ENCODE results near the gene CYSLTR2. TPM values are rescaled to one million over a fixed set of nuclear protein-coding genes. Genes with fewer than 3 reads are reported as not detected.
A peak's percentile ranks its signal among the peaks of the same experiment; 100 is the strongest.

Gene CYSLTR2
- under 1 TPM; 0.31 to 0.65 (median 0.61) TPM for polyA plus RNA-seq (ENCODE audit: insufficient read length in 4 of 4)

- DNase-seq (ENCODE audit: low read depth in 4 of 4, low spot score in 2 of 4) = peak in 1 of 4 donors; percentile 21
Observed at GRCh38 chr13:48653472-48653939, at the start of gene CYSLTR2. CYSLTR2 (plus strand) TSS chr13:48653929; CDS start chr13:48706818, 52,889 bp downstream.

- no peak for DNase-seq (ENCODE audit: low read depth in 4 of 4, low spot score in 2 of 4)
Observed at GRCh38 chr13:48615049-48615448, 38.7 kb upstream of the CYSLTR2 start.

GRCh38 chr13:48618937-48619336 lies 34.8 kb upstream of the CYSLTR2 start:
- DNase-seq (ENCODE audit: low read depth in 4 of 4, low spot score in 2 of 4) = no peak

GRCh38 chr13:48621056-48621455 lies 32.7 kb upstream of the CYSLTR2 start:
- no peak for DNase-seq (ENCODE audit: low read depth in 4 of 4, low spot score in 2 of 4)

GRCh38 chr13:48624016-48624415 lies 29.7 kb upstream of the CYSLTR2 start:
- no peak for DNase-seq (ENCODE audit: low read depth in 4 of 4, low spot score in 2 of 4)

- no peak for DNase-seq (ENCODE audit: low read depth in 4 of 4, low spot score in 2 of 4)
Observed at GRCh38 chr13:48624858-48625257, 28.9 kb upstream of the CYSLTR2 start.

- peak in 1 of 4 donors; percentile 23 for DNase-seq (ENCODE audit: low read depth in 4 of 4, low spot score in 2 of 4)
Observed at GRCh38 chr13:48625413-48626076, 28.2 kb upstream of the CYSLTR2 start.

GRCh38 chr13:48626077-48626449 lies 27.7 kb upstream of the CYSLTR2 start:
- peak in 3 of 4 donors; percentile 24 to 46 (median 39) for DNase-seq (ENCODE audit: low read depth in 4 of 4, low spot score in 2 of 4)

GRCh38 chr13:48626726-48627451 lies 26.8 kb upstream of the CYSLTR2 start:
- no peak for DNase-seq (ENCODE audit: low read depth in 4 of 4, low spot score in 2 of 4)

GRCh38 chr13:48629277-48629676 lies 24.5 kb upstream of the CYSLTR2 start:
- no peak for DNase-seq (ENCODE audit: low read depth in 4 of 4, low spot score in 2 of 4)

- DNase-seq (ENCODE audit: low read depth in 4 of 4, low spot score in 2 of 4) = no peak
Observed at GRCh38 chr13:48630291-48630690, 23.4 kb upstream of the CYSLTR2 start.

- no peak for DNase-seq (ENCODE audit: low read depth in 4 of 4, low spot score in 2 of 4)
Observed at GRCh38 chr13:48630773-48631172, 23.0 kb upstream of the CYSLTR2 start.

- no peak for DNase-seq (ENCODE audit: low read depth in 4 of 4, low spot score in 2 of 4)
Observed at GRCh38 chr13:48631441-48631840, 22.3 kb upstream of the CYSLTR2 start.

- DNase-seq (ENCODE audit: low read depth in 4 of 4, low spot score in 2 of 4) = no peak
Observed at GRCh38 chr13:48633700-48634099, 20.0 kb upstream of the CYSLTR2 start.

- no peak for DNase-seq (ENCODE audit: low read depth in 4 of 4, low spot score in 2 of 4)
Observed at GRCh38 chr13:48634636-48635035, 19.1 kb upstream of the CYSLTR2 start.

GRCh38 chr13:48635478-48635877 lies 18.3 kb upstream of the CYSLTR2 start:
- DNase-seq (ENCODE audit: low read depth in 4 of 4, low spot score in 2 of 4) = no peak

GRCh38 chr13:48636550-48636949 lies 17.2 kb upstream of the CYSLTR2 start:
- no peak for DNase-seq (ENCODE audit: low read depth in 4 of 4, low spot score in 2 of 4)

- DNase-seq (ENCODE audit: low read depth in 4 of 4, low spot score in 2 of 4) = no peak
Observed at GRCh38 chr13:48637601-48638000, 16.1 kb upstream of the CYSLTR2 start.

- no peak for DNase-seq (ENCODE audit: low read depth in 4 of 4, low spot score in 2 of 4)
Observed at GRCh38 chr13:48640767-48641166, 13.0 kb upstream of the CYSLTR2 start.

GRCh38 chr13:48641404-48641803 lies 12.3 kb upstream of the CYSLTR2 start:
- no peak for DNase-seq (ENCODE audit: low read depth in 4 of 4, low spot score in 2 of 4)

GRCh38 chr13:48642061-48642460 lies 11.7 kb upstream of the CYSLTR2 start:
- no peak for DNase-seq (ENCODE audit: low read depth in 4 of 4, low spot score in 2 of 4)

- DNase-seq (ENCODE audit: low read depth in 4 of 4, low spot score in 2 of 4) = no peak
Observed at GRCh38 chr13:48643159-48643558, 10.6 kb upstream of the CYSLTR2 start.

All from left renal cortex interstitium (tissue), 4 donors.